Endothelial cell of umbilical vein (primary cell): ENCODE results near the gene ACADSB. TPM values are rescaled to one million over a fixed set of nuclear protein-coding genes. Genes with fewer than 3 reads are reported as not detected.

Experiments used
- BruUV-seq: library from RNA; stranded (reverse); fragments of 400-500 nt; replicated peaks from 2 replicates; lab custom pipeline; 2021; lab: Mats Ljungman, UMichigan
- CTCF ChIA-PET: fragments of 300-600, 350-600 bp; sonication (Branson Sonifier 250); formaldehyde crosslinking; loops from one replicate; lab custom pipeline; 2021; ENCODE audit warnings: antibody characterized with exemption, inconsistent platforms; lab: Charles Lee
- POLR2A ChIA-PET: fragments of 300-600, 350-600 bp; sonication (Branson Sonifier 250); formaldehyde crosslinking; loops from one replicate; lab custom pipeline; 2021; ENCODE audit warnings: antibody characterized with exemption, inconsistent platforms; lab: Charles Lee
- DNase-seq: peaks from one replicate; pipeline ENCODE4 v3.0.0-alpha.2; 2011; ENCODE audit warnings: low read depth, low spot score
- FAIRE-seq: peaks from 2 replicates; lab custom pipeline; 2011; peaks lifted over from hg19 to GRCh38; lab: Jason Lieb, UNC
- H2AFZ ChIP-seq: 2 replicates; pipeline ENCODE4 v1.6.0; 2012; ENCODE audit warnings: low read depth, low read length, control low read depth, inconsistent platforms
- H3K27ac ChIP-seq: 2 replicates; pipeline ENCODE4 v1.5.1; 2011; ENCODE audit warnings: low read depth, mild to moderate bottlenecking, control low read depth, low read length, moderate library complexity; ENCODE audit not compliant: insufficient read depth
- H3K27me3 ChIP-seq, 2 experiments: 2 replicates each; pipeline versions ENCODE4 v1.6.0 to v1.6.1; 2011; ENCODE audit warnings: low read length in 2 of 2, mixed read lengths in 1 of 2; ENCODE audit not compliant: control insufficient read depth in 2 of 2, insufficient read depth in 2 of 2
- H3K36me3 ChIP-seq, 2 experiments: 2 replicates in 1 of 2; 3 replicates in 1 of 2; pipeline ENCODE4 v1.5.1; 2011; ENCODE audit warnings: low read length in 2 of 2, mild to moderate bottlenecking in 1 of 2, moderate library complexity in 1 of 2; ENCODE audit not compliant: control insufficient read depth in 2 of 2, insufficient read depth in 2 of 2; ENCODE audit errors: extremely low read depth in 1 of 2
- H3K4me1 ChIP-seq: 3 replicates; pipeline ENCODE4 v1.5.1; 2011; ENCODE audit warnings: mild to moderate bottlenecking, low read length; ENCODE audit not compliant: control insufficient read depth, insufficient read depth; ENCODE audit errors: extremely low read depth
- H3K4me2 ChIP-seq: 2 replicates; pipeline ENCODE4 v1.6.1; 2011; ENCODE audit warnings: low read length, control low read depth, mixed read lengths; ENCODE audit not compliant: insufficient read depth
- H3K4me3 ChIP-seq, 3 experiments: fragments of 200-600 bp in 1 of 3; sonication (generic), shearing (Covaris generic) in 1 of 3; replicated peaks in 1 of 3; 2 replicates each; pipeline ENCODE4 v1.5.1; 2011 to 2016; ENCODE audit warnings: control low read depth in 3 of 3, low read length in 3 of 3, mild to moderate bottlenecking in 2 of 3, inconsistent platforms in 1 of 3, low read depth in 1 of 3, moderate library complexity in 1 of 3; ENCODE audit not compliant: insufficient read depth in 1 of 3
- H3K79me2 ChIP-seq: 2 replicates; pipeline ENCODE4 v1.6.0; 2012; ENCODE audit warnings: low read length, inconsistent platforms; ENCODE audit not compliant: control insufficient read depth, insufficient read depth
- H3K9ac ChIP-seq: replicated peaks from 2 replicates; pipeline ENCODE3; 2011; ENCODE audit warnings: low read length, control low read depth; ENCODE audit not compliant: insufficient read depth; ENCODE audit errors: extremely low read depth
- H3K9me1 ChIP-seq: replicated peaks from 3 replicates; pipeline ENCODE4 v1.6.0; 2011; ENCODE audit warnings: mild to moderate bottlenecking, low read length; ENCODE audit not compliant: control insufficient read depth, insufficient read depth; ENCODE audit errors: extremely low read depth
- H3K9me3 ChIP-seq: replicated peaks from 2 replicates; pipeline ENCODE4 v1.5.1; 2012; ENCODE audit warnings: low read length, inconsistent platforms; ENCODE audit not compliant: control insufficient read depth, insufficient read depth
- H4K20me1 ChIP-seq: replicated peaks from 2 replicates; pipeline ENCODE3; 2011; ENCODE audit warnings: mild to moderate bottlenecking, low read length; ENCODE audit not compliant: control insufficient read depth, insufficient read depth; ENCODE audit errors: extremely low read depth
- EZH2 ChIP-seq: IDR thresholded peaks from 2 replicates; pipeline ENCODE4 v1.6.1; 2012; ENCODE audit warnings: borderline replicate concordance, low read depth, mild to moderate bottlenecking, moderate library complexity, low read length, inconsistent platforms; ENCODE audit not compliant: severe bottlenecking
- FOS ChIP-seq: IDR thresholded peaks from 2 replicates; pipeline ENCODE4 v1.6.1; 2011; ENCODE audit warnings: mild to moderate bottlenecking, low read length, moderate library complexity, borderline replicate concordance; ENCODE audit not compliant: insufficient read depth
- GATA2 ChIP-seq: IDR thresholded peaks from 2 replicates; pipeline ENCODE4 v1.7.0; 2011; ENCODE audit warnings: low read depth, mild to moderate bottlenecking, moderate library complexity, mixed read lengths, low read length; ENCODE audit not compliant: insufficient read length, insufficient read depth
- JUN ChIP-seq: IDR thresholded peaks from 2 replicates; pipeline ENCODE4 v1.6.1; 2011; ENCODE audit warnings: borderline replicate concordance, low read depth; ENCODE audit not compliant: insufficient read length, insufficient read depth
- MAX ChIP-seq: IDR thresholded peaks from 2 replicates; pipeline ENCODE4 v1.6.1; 2011; ENCODE audit not compliant: insufficient read depth, insufficient read length
- MYC ChIP-seq: IDR thresholded peaks from one replicate; pipeline ENCODE4 v1.6.1; 2011; ENCODE audit warnings: mild to moderate bottlenecking, low read depth, low read length
- POLR2A ChIP-seq: IDR thresholded peaks from 2 replicates; pipeline ENCODE4 v1.6.1; 2012; ENCODE audit warnings: low read depth, mild to moderate bottlenecking, control low read depth, low read length
- POLR2AphosphoS5 ChIP-seq: IDR thresholded peaks from 2 replicates; pipeline ENCODE4 v1.6.1; 2012; ENCODE audit warnings: low read depth, mild to moderate bottlenecking, control low read depth, low read length, moderate library complexity; ENCODE audit not compliant: insufficient read depth
- dilution Hi-C: fragments of 300-500 bp; cut with MboI; formaldehyde crosslinking; loops from one replicate; pipeline ENCODE4 v1.15.0; 2019; ENCODE audit warnings: low sequenced_read_pairs; ENCODE audit not compliant: extremely low pct_ligation_motif_present
- intact Hi-C: fragments of 100-400 bp; cut with micrococcal nuclease; formaldehyde crosslinking; loops from one replicate; pipeline ENCODE4 v1.10.0; 2022
- polyA plus RNA-seq, 4 experiments: library from polyadenylated mRNA; depleted of rRNA in 3 of 4; stranded (reverse) in 3 of 4; unstranded in 1 of 4; fragments of >200 nt; gene quantifications; 2 replicates each; pipeline versions ENCODE4 v1.2.1 to v1.2.3, GENCODE V29; 2011 to 2012; ENCODE audit warnings: missing spikeins in 1 of 4
- total RNA-seq: library from RNA; stranded (reverse); gene quantifications from 2 replicates; pipeline ENCODE4 v1.2.3, GENCODE V29; 2021
- TF ChIP-seq, protein P1 (sequence below), 2 donors: IDR thresholded peaks; 1 replicate in 1 of 2; 2 replicates in 1 of 2; pipeline ENCODE4 v1.5.1; 2011; ENCODE audit warnings: low read length in 2 of 2, mild to moderate bottlenecking in 2 of 2, moderate library complexity in 2 of 2, control low read depth in 1 of 2, inconsistent platforms in 1 of 2, low read depth in 1 of 2; ENCODE audit not compliant: insufficient read depth in 1 of 2; ENCODE audit errors: extremely low read depth in 1 of 2

ACADSB gene
- total and polyA plus RNA-seq, 2 donors (not counting 3 experiments of a cell fraction or from before 2014, with no cell fraction given), result 3.1 to 15.2 TPM

DNA sequence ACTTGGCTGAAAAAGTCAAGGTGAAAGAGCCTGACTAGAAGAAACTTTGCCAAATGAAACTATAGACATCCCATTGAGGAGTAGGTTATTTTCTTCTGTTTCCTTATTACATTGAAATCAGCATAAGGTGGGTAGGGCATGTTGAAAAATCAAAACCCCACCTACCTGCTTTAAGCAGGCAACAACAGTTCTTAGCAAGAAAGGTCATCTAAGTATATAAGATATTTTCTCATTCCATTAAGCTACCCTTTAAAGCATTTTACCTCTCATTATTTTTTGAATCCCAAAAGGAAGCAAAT, 30.8 kb downstream of the ACADSB start:
- Histone ChIP-seq H3K9me3 (no peaks in the 10 kb centered on the region), H3K4me2 (no peak overlapping the region), H3K36me3 (no peaks in the 10 kb centered on the region), H3K9me1 (no peaks in the 10 kb centered on the region), H3K4me3 (no peak overlapping the region), H3K9ac (no peak overlapping the region), H3K27me3 (no peaks in the 10 kb centered on the region), H3K4me1 (no peaks in the 10 kb centered on the region), H3K79me2 (no peaks in the 10 kb centered on the region), H4K20me1 (no peaks in the 10 kb centered on the region), H2AFZ (no peak overlapping the region), H3K27ac (no peak overlapping the region)
- intact Hi-C loops (loop anchor here (1.0 kb wide), 1 partner anchor 34 kb away; no protein-coding TSS in a partner anchor), dilution Hi-C loops (no loop called here)
- POLR2A ChIA-PET, result no interaction called here
- FAIRE-seq (no peak), DNase-seq (no peak)
- CTCF ChIA-PET, result interaction anchor here (2.7 kb wide), 1 partner anchor 18 kb away, joined by 11 read pairs; no protein-coding TSS in a partner anchor
- no TSS peak for BruUV-seq
- no peak for TF ChIP-seq JUN
- no peak for TF ChIP-seq MYC
- no peak for TF ChIP-seq EZH2
- no peak for TF ChIP-seq POLR2A
- TF ChIP-seq GATA2, result no peak

- no peaks in the 10 kb centered on the region for H3K9me3 ChIP-seq
- no peak overlapping the region for H3K4me2 ChIP-seq
- H3K4me3 ChIP-seq, result no peak overlapping the region
- DNase-seq (no peak), FAIRE-seq (no peak)
- no peaks in the 10 kb centered on the region for H3K79me2 ChIP-seq
- H3K27me3 ChIP-seq, result no peaks in the 10 kb centered on the region
- ChIA-PET CTCF (interaction anchor here (0.6 to 1.6 kb wide), 26 partner anchors 9 to 1419 kb away, joined by 3 to 15 read pairs (median 3); partner anchors contain the start of gene LHPP), POLR2A (no interaction called here)
- intact Hi-C loops (loop anchor here (1.0 kb wide), 1 partner anchor 516 kb away; no protein-coding TSS in a partner anchor), dilution Hi-C loops (no loop called here)
- no peak overlapping the region for H2AFZ ChIP-seq
- no peaks in the 10 kb centered on the region for H4K20me1 ChIP-seq
- no peaks in the 10 kb centered on the region for H3K36me3 ChIP-seq
- H3K9ac ChIP-seq, result no peak overlapping the region
- BruUV-seq, result no TSS peak
- no peak overlapping the region for H3K27ac ChIP-seq
- no peaks in the 10 kb centered on the region for H3K9me1 ChIP-seq
- no peaks in the 10 kb centered on the region for H3K4me1 ChIP-seq
- TF ChIP-seq GATA2 (no peak), JUN (no peak), EZH2 (no peak), MYC (no peak), FOS (no peak), POLR2AphosphoS5 (no peak), POLR2A (no peak), MAX (no peak)
- TF ChIP-seq, protein P1, sequence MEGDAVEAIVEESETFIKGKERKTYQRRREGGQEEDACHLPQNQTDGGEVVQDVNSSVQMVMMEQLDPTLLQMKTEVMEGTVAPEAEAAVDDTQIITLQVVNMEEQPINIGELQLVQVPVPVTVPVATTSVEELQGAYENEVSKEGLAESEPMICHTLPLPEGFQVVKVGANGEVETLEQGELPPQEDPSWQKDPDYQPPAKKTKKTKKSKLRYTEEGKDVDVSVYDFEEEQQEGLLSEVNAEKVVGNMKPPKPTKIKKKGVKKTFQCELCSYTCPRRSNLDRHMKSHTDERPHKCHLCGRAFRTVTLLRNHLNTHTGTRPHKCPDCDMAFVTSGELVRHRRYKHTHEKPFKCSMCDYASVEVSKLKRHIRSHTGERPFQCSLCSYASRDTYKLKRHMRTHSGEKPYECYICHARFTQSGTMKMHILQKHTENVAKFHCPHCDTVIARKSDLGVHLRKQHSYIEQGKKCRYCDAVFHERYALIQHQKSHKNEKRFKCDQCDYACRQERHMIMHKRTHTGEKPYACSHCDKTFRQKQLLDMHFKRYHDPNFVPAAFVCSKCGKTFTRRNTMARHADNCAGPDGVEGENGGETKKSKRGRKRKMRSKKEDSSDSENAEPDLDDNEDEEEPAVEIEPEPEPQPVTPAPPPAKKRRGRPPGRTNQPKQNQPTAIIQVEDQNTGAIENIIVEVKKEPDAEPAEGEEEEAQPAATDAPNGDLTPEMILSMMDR (IDR thresholded peaks at IDR 0.05; ENCODE audit: extremely low read depth in 1 of 2, insufficient read depth in 1 of 2, low read depth in 1 of 2, low read length in 2 of 2), result no peak
Observed at GRCh38 chr10:123042708-123043408, 34.1 kb downstream of the ACADSB start.
